GM10248 (cell line): Measurements from ENCODE around the gene PIN4.
"Not testable (repeated sequence)": the region's sequence is repeated elsewhere in the genome, so short reads cannot be mapped to it uniquely, and the experiment has no call there.

Experiments
- CTCF ChIA-PET: fragments of 300-600 bp; sonication (Branson Sonifier 250); formaldehyde crosslinking; extraction: SDS; loops from one replicate; lab custom pipeline; 2021; ENCODE audit warnings: antibody characterized with exemption; lab: Yijun Ruan, JAX
- POLR2A ChIA-PET: fragments of 350-650 bp; sonication (Branson Sonifier 250); formaldehyde crosslinking; extraction: SDS; loops from one replicate; lab custom pipeline; 2020; ENCODE audit warnings: antibody characterized with exemption; lab: Yijun Ruan, JAX
- DNase-seq: peaks from one replicate; pipeline ENCODE4 v3.0.0; 2012; ENCODE audit errors: extremely low spot score
- CTCF ChIP-seq: IDR thresholded peaks from 2 replicates; pipeline ENCODE4 v1.5.1; 2012; ENCODE audit warnings: mild to moderate bottlenecking, low read depth; ENCODE audit errors: extremely low read depth, missing control alignments, control extremely low read depth

Gene PIN4

GRCh38 chrX:72208126-72208800 lies 26.7 kb downstream of the PIN4 start:
- ChIA-PET POLR2A (no interaction called here), CTCF (no interaction called here)
- TF ChIP-seq CTCF: no peak

GRCh38 chrX:72216973-72217372 lies 35.4 kb downstream of the PIN4 start:
- no peak for DNase-seq
- no peak for TF ChIP-seq CTCF
- ChIA-PET CTCF (no interaction called here), POLR2A (no interaction called here)

More at GRCh38 chrX:72208126-72208800, 26.7 kb downstream of the PIN4 start:
- DNase-seq: no peak

GRCh38 chrX:72220375-72220774 lies 38.8 kb downstream of the PIN4 start:
- POLR2A ChIA-PET, DNase-seq, CTCF ChIA-PET: not testable (repeated sequence)

GRCh38 chrX:72230290-72230689 lies 48.7 kb downstream of the PIN4 start:
- POLR2A ChIA-PET: no interaction called here
- CTCF ChIA-PET: no interaction called here
- TF ChIP-seq CTCF: no peak
- no peak for DNase-seq

- TF ChIP-seq CTCF: no peak
- no peak for DNase-seq
- ChIA-PET POLR2A (no interaction called here), CTCF (no interaction called here)
Observed at GRCh38 chrX:72236841-72237240, 55.3 kb downstream of the PIN4 start.

GRCh38 chrX:72238183-72238582 lies 56.6 kb downstream of the PIN4 start:
- CTCF ChIA-PET: interaction anchor here (0.6 to 1.4 kb wide), 4 partner anchors 9 to 57 kb away, joined by 3 to 4 read pairs (median 3); partner anchors contain the start of genes PIN4 and RPS4X
- TF ChIP-seq CTCF: no peak
- POLR2A ChIA-PET: interaction anchor here (0.6 to 1.6 kb wide), 4 partner anchors 29 to 327 kb away, joined by 3 to 13 read pairs (median 4); partner anchors contain the start of genes NHSL2 and RPS4X
- DNase-seq: no peak
